Measurements from ENCODE around the gene UGT1A10. TPM values are rescaled to one million over a fixed set of nuclear protein-coding genes. Genes with fewer than 3 reads are reported as not detected.

Gene UGT1A10
- total RNA-seq, 6 experiments from 2014 or later: not detected

- no peak overlapping the region for H3K27ac Mint-ChIP-seq
- no peak for DNase-seq
- peaks cover 6% of the 10 kb centered on the region for H3K27me3 Mint-ChIP-seq (ENCODE audit: insufficient read depth)
- no peak overlapping the region for H3K4me3 Mint-ChIP-seq
- no peaks in the 10 kb centered on the region for H3K9me3 Mint-ChIP-seq
- no peak for TF ChIP-seq CTCF (IDR thresholded peaks at IDR 0.05)
- H3K36me3 Mint-ChIP-seq (ENCODE audit: low read depth): no peaks in the 10 kb centered on the region
- no peaks in the 10 kb centered on the region for H3K4me1 Mint-ChIP-seq (ENCODE audit: low read depth)
Observed at GRCh38 chr2:233813236-233814055, 177.2 kb downstream of the UGT1A10 start.

- Mint-ChIP-seq H3K9me3 (no peaks in the 10 kb centered on the region), H3K4me1 (ENCODE audit: low read depth) (no peaks in the 10 kb centered on the region), H3K4me3 (no peak overlapping the region), H3K27me3 (ENCODE audit: insufficient read depth) (peaks cover 6% of the 10 kb centered on the region), H3K27ac (no peak overlapping the region), H3K36me3 (ENCODE audit: low read depth) (no peaks in the 10 kb centered on the region)
- no peak for DNase-seq
- no peak for TF ChIP-seq CTCF (IDR thresholded peaks at IDR 0.05)
Observed at GRCh38 chr2:233814056-233814835, 178.0 kb downstream of the UGT1A10 start.

- no peak for TF ChIP-seq CTCF (IDR thresholded peaks at IDR 0.05)
- H3K9me3 Mint-ChIP-seq: no peaks in the 10 kb centered on the region
- H3K4me1 Mint-ChIP-seq (ENCODE audit: low read depth): no peaks in the 10 kb centered on the region
- no peak overlapping the region for H3K27ac Mint-ChIP-seq
- no peaks in the 10 kb centered on the region for H3K36me3 Mint-ChIP-seq (ENCODE audit: low read depth)
- no peak overlapping the region for H3K4me3 Mint-ChIP-seq
- no peak for DNase-seq
- peaks cover 15% of the 10 kb centered on the region for H3K27me3 Mint-ChIP-seq (ENCODE audit: insufficient read depth)
Observed at GRCh38 chr2:233815861-233816260, 179.6 kb downstream of the UGT1A10 start.

DNA sequence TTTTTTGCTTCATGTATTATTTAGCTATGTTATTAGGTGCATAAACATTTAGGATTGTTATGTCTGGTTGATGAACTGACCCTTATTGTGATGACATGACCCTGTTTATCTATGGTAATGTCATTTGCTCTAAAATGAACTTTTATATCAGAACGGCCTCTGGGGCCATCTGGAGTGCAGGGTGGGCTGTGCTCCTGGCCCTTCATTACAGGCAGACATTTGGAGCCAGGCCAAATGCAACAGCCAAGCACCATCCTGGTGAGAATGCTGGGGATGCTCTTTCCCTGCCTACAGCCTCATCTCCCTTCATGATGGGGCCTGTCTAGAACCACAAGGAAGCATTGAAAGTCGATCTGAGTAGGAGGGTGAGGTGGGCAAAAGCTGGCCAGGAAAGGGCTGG is 180.1 kb downstream of the UGT1A10 start:
- Mint-ChIP-seq H3K27me3 (ENCODE audit: insufficient read depth) (peaks cover 18% of the 10 kb centered on the region), H3K9me3 (no peaks in the 10 kb centered on the region), H3K27ac (no peak overlapping the region), H3K36me3 (ENCODE audit: low read depth) (no peaks in the 10 kb centered on the region), H3K4me3 (no peak overlapping the region), H3K4me1 (ENCODE audit: low read depth) (no peaks in the 10 kb centered on the region)
- DNase-seq: no peak
- TF ChIP-seq CTCF (IDR thresholded peaks at IDR 0.05): no peak

DNA sequence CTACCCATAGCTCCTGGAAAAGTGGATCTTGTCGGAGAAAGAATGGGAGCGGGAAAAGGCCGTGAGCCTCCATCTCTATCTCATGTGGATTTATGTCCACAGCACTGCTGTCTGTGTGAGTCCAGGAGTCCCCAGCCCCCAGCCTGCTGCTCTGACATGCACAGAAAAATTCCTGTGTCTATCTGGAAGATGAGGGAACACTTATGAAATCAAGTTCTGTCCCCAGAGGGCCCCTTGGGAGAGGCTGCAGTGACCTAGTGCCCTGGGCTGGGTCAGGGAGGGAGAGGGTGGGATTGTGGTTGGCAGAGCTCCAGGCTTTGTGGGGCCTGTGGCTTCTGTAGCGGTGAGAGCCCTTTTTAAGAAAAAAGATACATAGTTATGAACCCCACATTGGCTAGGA is 180.5 kb downstream of the UGT1A10 start:
- no peaks in the 10 kb centered on the region for H3K9me3 Mint-ChIP-seq

More for the DNA sequence above, 180.5 kb downstream of the UGT1A10 start:
- no peaks in the 10 kb centered on the region for H3K4me1 Mint-ChIP-seq (ENCODE audit: low read depth)
- H3K4me3 Mint-ChIP-seq: no peak overlapping the region
- no peaks in the 10 kb centered on the region for H3K36me3 Mint-ChIP-seq (ENCODE audit: low read depth)
- no peak overlapping the region for H3K27ac Mint-ChIP-seq
- H3K27me3 Mint-ChIP-seq (ENCODE audit: insufficient read depth): peaks cover 20% of the 10 kb centered on the region
- DNase-seq: no peak
- TF ChIP-seq CTCF (IDR thresholded peaks at IDR 0.05): no peak

Data from HFFc6 (cell line).